ENCODE data around the gene CBLL2.

DNA sequence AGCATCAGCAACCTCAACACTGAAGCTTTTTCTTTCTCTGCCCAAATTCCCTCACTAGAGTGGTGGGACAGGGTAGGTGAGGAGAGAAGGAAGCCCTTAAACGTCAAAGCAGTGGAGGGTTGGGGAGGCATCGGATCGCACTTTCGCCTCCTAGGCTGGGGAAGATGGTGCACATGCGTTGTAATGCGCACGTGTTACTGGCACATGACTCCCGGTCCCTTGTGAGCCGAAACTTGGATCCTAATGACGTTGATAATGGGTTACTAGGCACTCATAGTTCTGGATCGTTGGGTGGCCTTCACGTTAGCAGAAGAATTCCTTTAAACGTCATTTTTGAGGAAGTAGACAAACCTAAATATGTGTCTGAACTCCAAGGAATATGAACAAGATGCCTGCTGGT, at the start of gene CBLL2:
- TF ChIP-seq POLR2A (IDR thresholded peaks at IDR 0.05), result no peak
- TF ChIP-seq, protein P1, sequence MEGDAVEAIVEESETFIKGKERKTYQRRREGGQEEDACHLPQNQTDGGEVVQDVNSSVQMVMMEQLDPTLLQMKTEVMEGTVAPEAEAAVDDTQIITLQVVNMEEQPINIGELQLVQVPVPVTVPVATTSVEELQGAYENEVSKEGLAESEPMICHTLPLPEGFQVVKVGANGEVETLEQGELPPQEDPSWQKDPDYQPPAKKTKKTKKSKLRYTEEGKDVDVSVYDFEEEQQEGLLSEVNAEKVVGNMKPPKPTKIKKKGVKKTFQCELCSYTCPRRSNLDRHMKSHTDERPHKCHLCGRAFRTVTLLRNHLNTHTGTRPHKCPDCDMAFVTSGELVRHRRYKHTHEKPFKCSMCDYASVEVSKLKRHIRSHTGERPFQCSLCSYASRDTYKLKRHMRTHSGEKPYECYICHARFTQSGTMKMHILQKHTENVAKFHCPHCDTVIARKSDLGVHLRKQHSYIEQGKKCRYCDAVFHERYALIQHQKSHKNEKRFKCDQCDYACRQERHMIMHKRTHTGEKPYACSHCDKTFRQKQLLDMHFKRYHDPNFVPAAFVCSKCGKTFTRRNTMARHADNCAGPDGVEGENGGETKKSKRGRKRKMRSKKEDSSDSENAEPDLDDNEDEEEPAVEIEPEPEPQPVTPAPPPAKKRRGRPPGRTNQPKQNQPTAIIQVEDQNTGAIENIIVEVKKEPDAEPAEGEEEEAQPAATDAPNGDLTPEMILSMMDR (IDR thresholded peaks at IDR 0.05), result no peak

Measured in lower leg skin (tissue), 3 donors.